Measurements from ENCODE around the gene MYO7A.

MYO7A gene

DNA sequence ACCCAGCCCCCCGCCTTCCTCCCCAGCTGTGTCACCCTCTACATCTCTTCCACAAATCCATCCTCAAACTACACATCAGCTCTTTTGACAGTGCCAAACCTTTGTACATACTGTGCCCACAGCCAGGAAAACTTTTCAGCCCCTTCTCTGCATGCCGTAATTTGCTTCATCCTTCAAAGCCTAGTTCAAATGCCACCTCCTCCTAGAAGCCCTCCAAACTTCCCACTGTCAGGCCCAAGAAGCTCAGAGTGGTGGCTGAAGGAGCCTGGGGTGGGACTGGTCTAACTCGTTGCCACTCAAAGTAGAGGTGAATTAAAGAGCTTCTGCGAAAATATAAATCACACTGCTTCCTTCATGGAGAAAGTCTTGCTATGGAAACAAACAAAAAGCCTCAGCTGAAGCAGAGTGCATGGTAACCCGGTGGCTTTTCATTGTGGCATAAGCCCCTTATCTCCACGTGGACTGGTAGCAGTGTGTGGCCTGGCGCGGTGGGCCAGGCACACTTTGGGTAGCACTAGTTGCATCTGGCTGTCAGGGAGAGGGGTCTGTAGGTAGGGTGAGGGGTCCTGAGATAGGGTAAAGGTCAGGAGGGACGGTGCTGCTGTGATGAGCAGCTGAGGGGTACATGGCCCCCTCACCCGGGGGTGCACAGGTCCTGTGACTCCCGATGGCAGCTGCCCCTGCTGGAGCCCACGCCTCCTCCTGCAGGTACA lies 76.9 kb downstream of the MYO7A start:
- no peaks in the 10 kb centered on the region for H3K9me3 ChIP-seq (ENCODE audit: control insufficient read depth, insufficient read depth, low read length)
- H3K9me2 ChIP-seq (replicated peaks; ENCODE audit: control insufficient read depth, low read length) = no peaks in the 10 kb centered on the region
- no peaks in the 10 kb centered on the region for H4K20me1 ChIP-seq (ENCODE audit: control insufficient read depth, insufficient read depth, low read depth, low read length)
- H3K4me1 ChIP-seq (ENCODE audit: control insufficient read depth, low read length) = no peaks in the 10 kb centered on the region
- no peak overlapping the region for H3K4me3 ChIP-seq (ENCODE audit: low read length)
- H3F3A ChIP-seq (ENCODE audit: control insufficient read depth, insufficient read depth) = no peaks in the 10 kb centered on the region
- no peak for TF ChIP-seq EZH2phosphoT487 (IDR thresholded peaks at IDR 0.05; ENCODE audit: borderline replicate concordance, low read length)
- TF ChIP-seq, protein P1, sequence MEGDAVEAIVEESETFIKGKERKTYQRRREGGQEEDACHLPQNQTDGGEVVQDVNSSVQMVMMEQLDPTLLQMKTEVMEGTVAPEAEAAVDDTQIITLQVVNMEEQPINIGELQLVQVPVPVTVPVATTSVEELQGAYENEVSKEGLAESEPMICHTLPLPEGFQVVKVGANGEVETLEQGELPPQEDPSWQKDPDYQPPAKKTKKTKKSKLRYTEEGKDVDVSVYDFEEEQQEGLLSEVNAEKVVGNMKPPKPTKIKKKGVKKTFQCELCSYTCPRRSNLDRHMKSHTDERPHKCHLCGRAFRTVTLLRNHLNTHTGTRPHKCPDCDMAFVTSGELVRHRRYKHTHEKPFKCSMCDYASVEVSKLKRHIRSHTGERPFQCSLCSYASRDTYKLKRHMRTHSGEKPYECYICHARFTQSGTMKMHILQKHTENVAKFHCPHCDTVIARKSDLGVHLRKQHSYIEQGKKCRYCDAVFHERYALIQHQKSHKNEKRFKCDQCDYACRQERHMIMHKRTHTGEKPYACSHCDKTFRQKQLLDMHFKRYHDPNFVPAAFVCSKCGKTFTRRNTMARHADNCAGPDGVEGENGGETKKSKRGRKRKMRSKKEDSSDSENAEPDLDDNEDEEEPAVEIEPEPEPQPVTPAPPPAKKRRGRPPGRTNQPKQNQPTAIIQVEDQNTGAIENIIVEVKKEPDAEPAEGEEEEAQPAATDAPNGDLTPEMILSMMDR (IDR thresholded peaks at IDR 0.05; ENCODE audit: low read depth, low read length, poor library complexity, severe bottlenecking) = no peak
- no peaks in the 10 kb centered on the region for H3K27me3 ChIP-seq (ENCODE audit: control insufficient read depth, low read length)
- H3K4me2 ChIP-seq (ENCODE audit: low read length) = no peak overlapping the region
- no peaks in the 10 kb centered on the region for H3K79me2 ChIP-seq (ENCODE audit: control insufficient read depth, low read length)
- no peaks in the 10 kb centered on the region for H3K36me3 ChIP-seq (ENCODE audit: control insufficient read depth, low read length)
- no peak overlapping the region for H3K27ac ChIP-seq (ENCODE audit: low read depth, low read length)

DNA sequence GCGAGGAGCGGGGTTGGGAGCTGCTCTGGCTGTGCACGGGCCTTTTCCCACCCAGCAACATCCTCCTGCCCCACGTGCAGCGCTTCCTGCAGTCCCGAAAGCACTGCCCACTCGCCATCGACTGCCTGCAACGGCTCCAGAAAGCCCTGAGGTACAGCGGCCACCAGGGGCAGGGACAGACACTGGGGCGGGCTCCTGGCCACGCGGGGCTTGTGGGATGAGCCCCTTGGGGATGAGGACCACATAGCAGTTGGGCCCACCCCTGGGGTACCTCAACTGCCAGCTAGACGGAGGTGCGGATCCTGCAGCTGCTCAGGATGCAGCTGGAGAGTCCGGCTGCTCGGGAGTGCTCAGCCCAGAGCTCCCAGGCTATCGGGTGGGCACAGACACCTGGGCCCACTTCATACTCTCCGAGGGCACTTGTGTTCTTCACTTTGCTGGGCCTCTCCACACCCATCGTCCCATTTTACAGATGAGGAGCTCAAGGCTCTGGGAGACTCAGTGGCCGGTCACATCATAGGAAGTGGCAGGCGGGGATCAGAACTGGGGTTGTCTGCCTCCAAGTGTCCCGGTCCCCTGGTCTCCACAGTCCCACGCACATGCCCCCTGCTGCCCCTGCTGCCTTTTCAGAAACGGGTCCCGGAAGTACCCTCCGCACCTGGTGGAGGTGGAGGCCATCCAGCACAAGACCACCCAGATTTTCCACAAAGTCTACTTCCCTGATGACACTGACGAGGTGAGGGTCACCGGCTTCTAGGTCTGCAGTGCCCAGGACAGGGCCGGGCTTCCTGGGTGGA lies 77.6 kb downstream of the MYO7A start:
- H3K27ac ChIP-seq (ENCODE audit: low read depth, low read length) = no peak overlapping the region
- no peak overlapping the region for H3K4me3 ChIP-seq (ENCODE audit: low read length)
- no peaks in the 10 kb centered on the region for H3K36me3 ChIP-seq (ENCODE audit: control insufficient read depth, low read length)
- no peaks in the 10 kb centered on the region for H3K79me2 ChIP-seq (ENCODE audit: control insufficient read depth, low read length)
- H3K9me3 ChIP-seq (ENCODE audit: control insufficient read depth, insufficient read depth, low read length) = no peaks in the 10 kb centered on the region
- no peaks in the 10 kb centered on the region for H4K20me1 ChIP-seq (ENCODE audit: control insufficient read depth, insufficient read depth, low read depth, low read length)
- no peak for TF ChIP-seq EZH2phosphoT487 (IDR thresholded peaks at IDR 0.05; ENCODE audit: borderline replicate concordance, low read length)
- TF ChIP-seq, protein P1 (IDR thresholded peaks at IDR 0.05; ENCODE audit: low read depth, low read length, poor library complexity, severe bottlenecking) = no peak
- H3K4me1 ChIP-seq (ENCODE audit: control insufficient read depth, low read length) = no peaks in the 10 kb centered on the region
- no peaks in the 10 kb centered on the region for H3F3A ChIP-seq (ENCODE audit: control insufficient read depth, insufficient read depth)
- no peak overlapping the region for H3K4me2 ChIP-seq (ENCODE audit: low read length)
- H3K9me2 ChIP-seq (replicated peaks; ENCODE audit: control insufficient read depth, low read length) = no peaks in the 10 kb centered on the region
- H3K27me3 ChIP-seq (ENCODE audit: control insufficient read depth, low read length) = no peaks in the 10 kb centered on the region

DNA sequence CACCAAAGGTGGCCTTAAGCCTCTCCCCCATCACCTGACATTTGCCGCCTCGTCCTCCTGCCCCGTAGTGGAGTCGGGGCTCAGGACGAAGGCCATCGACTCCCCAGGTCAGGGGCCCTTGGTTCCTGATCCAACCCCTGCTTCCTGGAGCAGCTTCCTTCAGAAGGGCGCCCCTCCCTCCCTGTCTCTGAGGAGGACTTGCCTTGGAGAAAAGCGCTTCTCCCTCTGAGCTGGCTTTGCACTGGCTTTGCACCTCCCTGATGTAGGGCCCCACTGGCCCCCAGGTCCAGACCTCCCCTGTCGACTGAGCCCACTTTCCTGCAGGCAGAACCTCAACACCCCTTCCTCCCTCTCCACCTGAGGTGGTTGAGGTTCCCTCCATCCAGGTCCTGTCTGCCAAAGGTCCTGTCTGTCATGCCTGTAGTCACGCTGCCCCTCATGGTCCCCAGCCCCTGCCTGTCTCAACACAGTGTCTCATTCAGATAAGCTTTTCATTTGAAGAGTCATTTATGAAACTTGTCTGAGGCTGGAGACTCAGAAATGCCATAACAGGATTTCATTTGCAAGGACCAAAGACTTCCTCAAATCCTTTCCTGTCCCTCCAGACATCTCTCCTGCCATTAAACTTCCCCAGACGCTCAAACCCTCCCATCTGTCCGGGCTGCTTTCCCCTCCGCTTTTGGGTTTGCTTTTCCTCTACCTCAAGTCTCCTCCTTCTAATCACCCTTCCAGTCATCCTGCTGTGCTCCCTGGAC lies 78.4 kb downstream of the MYO7A start:
- Histone ChIP-seq H4K20me1 (ENCODE audit: control insufficient read depth, insufficient read depth, low read depth, low read length) (no peaks in the 10 kb centered on the region), H3K27me3 (ENCODE audit: control insufficient read depth, low read length) (no peaks in the 10 kb centered on the region), H3K4me1 (ENCODE audit: control insufficient read depth, low read length) (no peaks in the 10 kb centered on the region), H3K79me2 (ENCODE audit: control insufficient read depth, low read length) (no peaks in the 10 kb centered on the region), H3K4me2 (ENCODE audit: low read length) (no peak overlapping the region), H3F3A (ENCODE audit: control insufficient read depth, insufficient read depth) (no peaks in the 10 kb centered on the region), H3K36me3 (ENCODE audit: control insufficient read depth, low read length) (no peaks in the 10 kb centered on the region), H3K27ac (ENCODE audit: low read depth, low read length) (no peak overlapping the region), H3K9me2 (replicated peaks; ENCODE audit: control insufficient read depth, low read length) (no peaks in the 10 kb centered on the region), H3K9me3 (ENCODE audit: control insufficient read depth, insufficient read depth, low read length) (no peaks in the 10 kb centered on the region), H3K4me3 (ENCODE audit: low read length) (no peak overlapping the region)
- TF ChIP-seq, protein P1 (IDR thresholded peaks at IDR 0.05; ENCODE audit: low read depth, low read length, poor library complexity, severe bottlenecking) = no peak
- TF ChIP-seq EZH2phosphoT487 (IDR thresholded peaks at IDR 0.05; ENCODE audit: borderline replicate concordance, low read length) = no peak
